SK-N-MC (cell line): ENCODE results near the gene NYNRIN.

ENCODE experiments used
- DNase-seq: peaks from one replicate; pipeline ENCODE4 v3.0.0-alpha.2; 2011; ENCODE audit warnings: low read depth, low spot score
- H3K27ac ChIP-seq: fragments of 200-600 bp; sonication (generic); 2 replicates; pipeline ENCODE4 v1.5.1; 2016; ENCODE audit warnings: mixed run types
- H3K36me3 ChIP-seq: fragments of 200-600 bp; sonication (generic); 2 replicates; pipeline ENCODE4 v1.6.1; 2017; ENCODE audit warnings: antibody characterized with exemption, low read length, mixed read lengths; ENCODE audit not compliant: insufficient read depth
- H3K4me3 ChIP-seq: fragments of 200-600 bp; sonication (generic); 2 replicates; pipeline ENCODE4 v1.5.1; 2016
- H3K9ac ChIP-seq: fragments of 200-600 bp; sonication (generic); 2 replicates; pipeline ENCODE4 v1.8.0; 2017; ENCODE audit warnings: mixed run types, mixed read lengths; ENCODE audit not compliant: insufficient read length
- H3K9me3 ChIP-seq: fragments of 200-600 bp; sonication (generic); 2 replicates; pipeline ENCODE4 v1.6.1; 2017; ENCODE audit warnings: low read depth, mild to moderate bottlenecking, antibody characterized with exemption, low read length, moderate library complexity, mixed read lengths
- EZH2 ChIP-seq: fragments of 200-600 bp; sonication (generic); IDR thresholded peaks from one replicate; pipeline ENCODE4 v1.6.1; 2017; ENCODE audit warnings: antibody characterized with exemption
- FOXP2 ChIP-seq: optimal IDR thresholded peaks from 2 replicates; pipeline ENCODE3; 2011; ENCODE audit warnings: mild to moderate bottlenecking, moderate library complexity; ENCODE audit not compliant: insufficient read depth; ENCODE audit errors: extremely low read length, control extremely low read depth
- POLR2AphosphoS5 ChIP-seq: IDR thresholded peaks from 2 replicates; pipeline ENCODE4 v1.6.1; 2012; ENCODE audit warnings: mild to moderate bottlenecking, low read depth, low read length, borderline replicate concordance

Gene NYNRIN

GRCh38 chr14:24429395-24430142, 30.8 kb downstream of the NYNRIN start, which contains the start of the genes CBLN3 and KHNYN:
Gene CBLN3 (minus strand): TSS chr14:24429668. CDS start chr14:24429054, 614 bp downstream.
Gene KHNYN (plus strand): TSS chr14:24429954. CDS start chr14:24430731, 777 bp downstream.
- DNase-seq, result no peak
- Histone ChIP-seq H3K4me3 (peak within 1 kb of the TSS; percentile 82), H3K36me3 (peaks cover 4% of the 10 kb centered on the region; the same call in 1 of the 2 replicates), H3K27ac (no peak within 1 kb of the TSS), H3K9me3 (no peaks in the 10 kb centered on the region), H3K9ac (peak within 1 kb of the TSS; percentile 84)
- TF ChIP-seq EZH2 (no peak), POLR2AphosphoS5 (peak; percentile 77), FOXP2 (no peak)

DNA sequence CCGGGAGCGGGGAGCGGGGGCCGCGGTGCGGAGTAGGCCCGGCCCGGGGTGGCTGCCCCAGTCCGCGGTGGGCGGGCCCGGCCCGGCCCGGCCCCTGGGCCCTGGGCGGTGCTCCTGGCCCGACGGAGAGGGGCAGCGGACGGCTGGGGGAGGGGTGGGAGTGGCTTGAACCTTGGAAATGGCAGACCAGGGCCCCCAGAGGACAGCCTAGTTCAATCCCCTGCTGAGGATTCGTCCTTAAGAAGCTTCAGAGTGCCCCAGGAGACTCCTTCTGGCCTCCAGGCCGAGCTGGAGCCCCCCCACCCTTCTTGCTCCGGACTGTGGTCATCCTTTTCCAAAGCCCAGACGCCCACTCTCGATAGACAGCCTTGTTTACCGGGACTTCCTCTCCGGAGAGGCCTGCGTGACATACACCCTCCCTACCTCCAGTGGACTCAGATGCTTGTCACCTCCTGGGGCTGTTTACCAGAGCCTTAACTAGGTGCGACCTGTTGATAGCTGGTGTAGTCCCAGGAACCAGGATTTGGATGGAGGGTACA, 31.4 kb downstream of the NYNRIN start:
- no peak overlapping the region for H3K27ac ChIP-seq
- peaks cover 4% of the 10 kb centered on the region; the same call in 1 of the 2 replicates for H3K36me3 ChIP-seq
- no peaks in the 10 kb centered on the region for H3K9me3 ChIP-seq
- peak overlapping the region; percentile 82 for H3K4me3 ChIP-seq
- TF ChIP-seq FOXP2 (no peak), EZH2 (no peak)
- no peak for DNase-seq
- peak overlapping the region; percentile 84 for H3K9ac ChIP-seq

DNA sequence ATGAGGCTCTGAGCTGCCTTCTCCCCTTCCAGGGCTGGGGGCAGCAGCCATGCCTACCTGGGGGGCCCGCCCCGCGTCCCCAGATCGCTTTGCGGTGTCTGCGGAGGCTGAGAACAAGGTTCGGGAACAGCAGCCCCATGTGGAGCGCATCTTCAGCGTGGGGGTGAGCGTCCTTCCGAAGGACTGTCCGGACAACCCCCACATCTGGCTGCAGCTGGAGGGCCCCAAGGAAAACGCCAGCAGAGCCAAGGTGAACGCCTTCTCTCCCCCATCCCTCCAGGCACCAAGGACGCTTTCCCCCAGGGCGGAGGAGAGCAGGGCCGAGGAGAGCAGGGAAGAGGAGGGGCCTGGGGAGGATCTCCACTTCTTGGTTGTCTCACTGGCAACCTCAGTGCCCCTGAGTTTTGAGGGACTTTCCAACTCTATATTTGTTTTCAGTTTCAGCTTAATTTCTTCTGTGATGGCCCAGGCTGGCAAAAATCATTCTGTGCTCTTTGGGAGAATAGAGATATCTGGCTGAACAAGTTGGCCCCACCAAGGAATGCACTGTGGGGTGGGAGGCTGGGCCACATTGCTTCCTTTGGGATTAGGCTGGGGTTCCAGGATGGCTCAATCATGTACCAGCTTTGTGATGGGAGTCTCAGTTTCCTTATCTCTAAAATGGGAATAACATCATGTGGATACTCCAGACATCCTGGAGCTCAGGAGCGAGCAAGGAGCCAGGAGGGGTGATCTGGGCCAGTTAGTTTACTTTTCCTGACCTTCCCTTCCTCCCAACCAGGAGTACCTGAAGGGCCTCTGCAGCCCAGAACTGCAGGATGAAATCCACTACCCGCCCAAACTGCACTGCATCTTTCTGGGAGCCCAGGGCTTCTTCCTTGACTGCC, 32.1 kb downstream of the NYNRIN start:
- no peak for TF ChIP-seq FOXP2
- Histone ChIP-seq H3K4me3 (peak overlapping the region; percentile 82), H3K9me3 (no peaks in the 10 kb centered on the region), H3K9ac (peak overlapping the region; percentile 84), H3K27ac (no peak overlapping the region), H3K36me3 (peaks cover 4% of the 10 kb centered on the region; the same call in 1 of the 2 replicates)
- DNase-seq, result no peak

DNA sequence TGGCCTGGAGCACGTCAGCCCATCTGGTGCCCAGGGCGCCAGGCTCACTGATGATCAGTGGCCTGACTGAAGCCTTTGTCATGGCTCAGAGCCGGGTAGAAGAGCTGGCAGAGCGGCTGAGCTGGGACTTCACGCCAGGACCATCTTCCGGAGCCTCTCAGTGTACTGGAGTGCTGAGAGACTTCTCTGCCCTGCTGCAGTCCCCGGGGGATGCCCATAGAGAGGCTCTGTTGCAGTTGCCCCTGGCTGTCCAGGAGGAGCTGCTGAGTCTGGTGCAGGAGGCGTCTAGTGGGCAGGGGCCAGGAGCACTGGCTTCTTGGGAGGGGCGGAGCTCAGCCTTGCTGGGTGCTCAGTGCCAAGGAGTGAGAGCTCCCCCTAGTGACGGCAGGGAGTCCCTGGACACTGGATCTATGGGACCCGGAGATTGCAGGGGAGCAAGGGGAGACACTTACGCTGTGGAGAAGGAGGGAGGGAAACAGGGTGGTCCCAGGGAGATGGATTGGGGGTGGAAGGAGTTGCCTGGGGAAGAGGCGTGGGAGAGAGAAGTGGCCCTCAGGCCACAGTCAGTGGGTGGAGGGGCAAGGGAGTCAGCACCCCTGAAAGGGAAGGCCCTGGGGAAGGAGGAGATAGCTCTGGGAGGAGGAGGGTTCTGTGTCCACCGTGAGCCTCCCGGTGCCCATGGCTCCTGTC, 32.9 kb downstream of the NYNRIN start:
- peak; percentile 61 for DNase-seq
- H3K4me3 ChIP-seq, result peak overlapping the region; percentile 82; the same call in 1 of the 2 replicates
- no peak overlapping the region for H3K9ac ChIP-seq
- H3K27ac ChIP-seq, result no peak overlapping the region
- no peaks in the 10 kb centered on the region for H3K9me3 ChIP-seq
- TF ChIP-seq EZH2, result no peak
- TF ChIP-seq POLR2AphosphoS5, result peak; percentile 11; the same call in 1 of the 2 replicates
- H3K36me3 ChIP-seq, result peaks cover 4% of the 10 kb centered on the region; the same call in 1 of the 2 replicates

DNA sequence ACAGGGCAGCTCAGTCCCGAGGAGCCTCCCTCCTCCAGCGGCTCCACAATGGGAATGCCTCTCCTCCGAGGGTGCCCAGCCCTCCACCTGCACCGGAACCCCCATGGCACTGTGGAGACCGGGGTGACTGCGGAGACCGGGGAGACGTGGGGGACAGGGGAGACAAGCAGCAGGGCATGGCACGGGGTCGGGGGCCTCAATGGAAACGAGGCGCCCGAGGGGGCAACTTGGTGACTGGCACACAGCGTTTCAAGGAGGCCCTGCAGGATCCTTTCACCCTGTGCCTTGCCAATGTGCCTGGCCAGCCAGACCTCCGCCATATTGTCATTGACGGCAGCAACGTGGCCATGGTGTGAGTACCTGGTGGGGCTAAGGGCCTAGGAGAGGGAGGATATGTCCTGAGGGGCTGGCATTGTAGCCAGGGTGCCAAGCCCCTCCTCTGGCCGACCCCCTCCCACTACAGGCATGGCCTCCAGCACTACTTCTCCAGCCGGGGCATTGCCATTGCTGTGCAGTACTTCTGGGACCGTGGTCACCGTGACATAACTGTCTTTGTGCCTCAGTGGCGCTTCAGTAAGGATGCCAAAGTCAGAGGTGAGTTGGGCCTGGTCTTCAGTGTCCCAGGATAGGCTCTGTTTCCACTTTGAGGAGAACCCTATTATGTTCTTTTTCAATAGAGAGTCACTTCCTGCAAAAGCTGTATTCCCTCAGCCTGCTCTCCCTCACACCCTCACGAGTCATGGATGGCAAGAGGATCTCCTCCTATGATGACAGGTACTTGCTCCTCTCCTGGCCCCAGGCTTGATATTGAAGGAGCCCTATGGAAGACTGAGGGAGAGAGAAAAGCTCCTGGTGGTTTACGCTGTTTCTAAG, 33.7 kb downstream of the NYNRIN start:
- no peak for DNase-seq
- H3K36me3 ChIP-seq, result peaks cover 4% of the 10 kb centered on the region; the same call in 1 of the 2 replicates
- no peak for TF ChIP-seq EZH2
- no peak for TF ChIP-seq POLR2AphosphoS5
- TF ChIP-seq FOXP2, result no peak
- H3K9me3 ChIP-seq, result no peaks in the 10 kb centered on the region
- H3K27ac ChIP-seq, result no peak overlapping the region
- H3K4me3 ChIP-seq, result no peak overlapping the region
- no peak overlapping the region for H3K9ac ChIP-seq

DNA sequence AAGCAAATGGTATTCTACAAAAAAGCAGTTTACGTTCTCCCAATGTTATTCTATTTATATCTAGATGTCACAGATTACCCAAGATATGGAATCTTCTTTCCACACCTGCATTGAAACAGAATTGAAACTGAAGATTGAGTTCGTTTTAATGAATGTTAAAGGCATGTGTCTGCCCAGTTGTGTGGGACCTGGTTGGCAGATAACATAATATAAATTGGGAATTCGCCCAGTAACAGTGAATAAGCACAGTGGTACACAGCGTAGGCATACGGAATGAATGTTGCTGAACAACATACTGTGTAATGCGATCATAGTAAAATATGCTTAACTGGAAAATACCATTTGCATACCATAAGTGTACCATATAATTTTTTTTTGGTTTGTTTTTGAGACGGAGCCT, 35.2 kb downstream of the NYNRIN start:
- H3K4me3 ChIP-seq, result no peak overlapping the region
- no peak overlapping the region for H3K27ac ChIP-seq
- peaks cover 11% of the 10 kb centered on the region; the same call in 1 of the 2 replicates for H3K36me3 ChIP-seq
- no peak overlapping the region for H3K9ac ChIP-seq
- no peak for DNase-seq
- TF ChIP-seq EZH2, result no peak
- TF ChIP-seq POLR2AphosphoS5, result no peak
- no peak for TF ChIP-seq FOXP2
- no peaks in the 10 kb centered on the region for H3K9me3 ChIP-seq

DNA sequence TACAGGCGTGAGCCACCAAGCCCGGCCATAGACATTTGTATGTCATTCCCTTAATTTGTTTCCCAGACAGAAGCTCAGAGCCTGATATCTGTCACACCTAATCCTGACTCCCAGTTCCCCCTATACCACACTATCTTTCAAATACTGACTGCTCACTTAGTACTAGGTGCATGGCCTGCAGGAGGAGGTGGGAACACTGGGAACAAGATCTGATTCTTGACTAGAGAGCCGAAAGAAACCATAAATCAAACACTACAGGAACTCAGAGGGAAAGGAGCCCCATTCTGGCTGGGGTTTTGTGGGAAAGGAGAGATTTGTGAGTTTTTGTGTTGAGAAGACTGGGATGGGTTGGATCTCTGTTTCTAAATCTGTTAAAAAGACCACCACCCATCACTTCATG, 35.9 kb downstream of the NYNRIN start:
- Histone ChIP-seq H3K9me3 (no peaks in the 10 kb centered on the region), H3K36me3 (peaks cover 17% of the 10 kb centered on the region), H3K9ac (no peak overlapping the region), H3K27ac (no peak overlapping the region), H3K4me3 (no peak overlapping the region)
- no peak for DNase-seq
- TF ChIP-seq EZH2, result no peak
- TF ChIP-seq FOXP2, result no peak
- TF ChIP-seq POLR2AphosphoS5, result no peak
